ENCODE results near the gene SMPD1. TPM values are rescaled to one million over a fixed set of nuclear protein-coding genes. Genes with fewer than 3 reads are reported as not detected.

SMPD1 gene
- total RNA-seq, 1 donor from 2014 or later, result 27.1 TPM

- Mint-ChIP-seq H3K27me3 (ENCODE audit: low read depth) (no peaks in the 10 kb centered on the region), H3K4me3 (no peak overlapping the region), H3K9me3 (no peaks in the 10 kb centered on the region), H3K4me1 (peaks cover 5% of the 10 kb centered on the region), H3K27ac (no peak overlapping the region), H3K36me3 (no peaks in the 10 kb centered on the region)
- no peak for DNase-seq (ENCODE audit: low spot score in 2 of 2, unreplicated experiment in 2 of 2)
- TF ChIP-seq CTCF (IDR thresholded peaks at IDR 0.05; ENCODE audit: unreplicated experiment), result no peak
Measured at GRCh38 chr11:6433998-6434660, 43.9 kb downstream of the SMPD1 start.

DNA sequence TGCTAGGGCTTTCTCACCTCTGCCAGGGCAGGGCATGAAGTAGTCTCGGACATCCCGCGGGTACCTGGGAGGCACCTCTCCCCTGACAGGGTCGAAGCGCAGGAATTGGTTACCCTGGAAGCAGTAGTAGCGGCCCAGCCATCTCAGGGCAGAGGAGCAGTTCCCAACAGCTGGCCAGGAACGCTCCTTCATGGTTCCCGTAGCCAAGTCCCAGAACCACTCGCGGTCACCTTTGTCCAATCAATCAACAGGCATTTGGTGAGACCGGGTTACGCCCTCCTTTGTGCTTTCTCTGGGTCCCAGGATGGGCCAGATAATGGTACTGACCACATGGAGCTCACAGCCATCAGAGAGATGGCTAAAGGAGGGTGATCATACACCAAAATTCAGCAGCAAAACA, 47.1 kb downstream of the SMPD1 start:
- no peaks in the 10 kb centered on the region for H3K9me3 Mint-ChIP-seq
- H3K27me3 Mint-ChIP-seq (ENCODE audit: low read depth), result no peaks in the 10 kb centered on the region
- H3K4me1 Mint-ChIP-seq, result peaks cover 2% of the 10 kb centered on the region
- DNase-seq (ENCODE audit: low spot score in 2 of 2, unreplicated experiment in 2 of 2), result no peak
- no peaks in the 10 kb centered on the region for H3K36me3 Mint-ChIP-seq
- TF ChIP-seq CTCF (IDR thresholded peaks at IDR 0.05; ENCODE audit: unreplicated experiment), result no peak
- H3K27ac Mint-ChIP-seq, result no peak overlapping the region
- no peak overlapping the region for H3K4me3 Mint-ChIP-seq

GRCh38 chr11:6437993-6438392, 47.7 kb downstream of the SMPD1 start:
- Mint-ChIP-seq H3K4me1 (peaks cover 2% of the 10 kb centered on the region), H3K4me3 (no peak overlapping the region), H3K27ac (no peak overlapping the region), H3K27me3 (ENCODE audit: low read depth) (no peaks in the 10 kb centered on the region), H3K9me3 (no peaks in the 10 kb centered on the region), H3K36me3 (no peaks in the 10 kb centered on the region)
- TF ChIP-seq CTCF (IDR thresholded peaks at IDR 0.05; ENCODE audit: unreplicated experiment), result no peak
- no peak for DNase-seq (ENCODE audit: low spot score in 2 of 2, unreplicated experiment in 2 of 2)

DNA sequence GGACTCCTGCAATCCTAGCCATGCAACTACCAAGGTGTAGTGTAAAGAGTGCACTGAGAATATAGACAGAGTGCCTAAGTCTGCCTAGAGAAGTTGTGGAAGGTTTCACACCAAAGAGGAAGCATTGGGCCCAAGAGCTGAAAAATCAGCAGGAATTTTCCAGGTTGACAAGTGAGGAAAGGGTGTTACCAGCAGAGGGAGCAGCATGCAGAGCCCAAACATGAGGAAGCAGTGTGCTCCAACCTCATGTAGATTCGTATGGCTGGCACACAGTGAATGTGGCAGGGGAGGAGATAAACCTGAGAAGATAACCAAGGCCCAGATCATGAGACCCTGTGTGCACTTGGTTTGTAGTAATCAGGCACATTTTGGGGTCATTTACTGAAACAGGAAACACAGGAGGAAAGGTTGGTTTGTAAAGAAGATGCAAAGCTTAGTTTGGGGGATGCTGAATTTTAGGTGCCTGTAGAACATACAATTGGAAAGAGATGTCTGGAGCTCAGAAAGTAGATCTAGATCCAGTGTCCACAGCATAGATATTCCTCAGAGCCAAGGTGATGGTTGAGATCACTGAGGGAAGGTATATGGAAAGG, 48.8 kb downstream of the SMPD1 start:
- no peak overlapping the region for H3K27ac Mint-ChIP-seq
- no peak overlapping the region for H3K4me3 Mint-ChIP-seq
- peaks cover 2% of the 10 kb centered on the region for H3K4me1 Mint-ChIP-seq
- no peaks in the 10 kb centered on the region for H3K27me3 Mint-ChIP-seq (ENCODE audit: low read depth)
- no peak for DNase-seq (ENCODE audit: low spot score in 2 of 2, unreplicated experiment in 2 of 2)
- no peaks in the 10 kb centered on the region for H3K36me3 Mint-ChIP-seq
- TF ChIP-seq CTCF (IDR thresholded peaks at IDR 0.05; ENCODE audit: unreplicated experiment), result peak; percentile 43
- H3K9me3 Mint-ChIP-seq, result no peaks in the 10 kb centered on the region

DNA sequence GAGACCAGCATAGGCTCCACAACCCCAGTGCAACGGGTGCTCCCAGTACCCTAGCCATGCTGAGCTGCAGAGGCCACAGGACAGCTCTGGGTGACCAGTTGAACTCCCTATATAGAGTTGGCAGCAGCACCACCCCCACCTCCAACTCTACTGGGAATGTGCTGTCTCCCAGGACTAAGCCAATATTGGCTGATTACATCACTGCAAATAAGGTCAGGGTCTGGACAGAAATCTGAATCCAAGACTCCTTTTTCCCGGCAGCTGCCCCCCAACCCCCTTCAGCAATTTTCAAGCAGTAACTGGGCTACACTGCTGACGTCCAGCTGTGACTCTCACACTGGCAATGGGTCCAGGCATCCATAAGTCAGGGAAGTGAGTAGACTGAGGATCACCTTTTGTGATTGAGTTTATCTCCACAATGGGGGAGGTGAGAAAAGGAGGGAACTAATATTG, 50.7 kb downstream of the SMPD1 start, which contains the start of gene HPX:
TSS of gene HPX (minus strand) at position 82 of the 453 bp plus-strand sequence. CDS start at position 58, 24 bp downstream.
- H3K4me1 Mint-ChIP-seq, result peaks cover 2% of the 10 kb centered on the region
- H3K4me3 Mint-ChIP-seq, result no peak within 1 kb of the TSS
- no peaks in the 10 kb centered on the region for H3K36me3 Mint-ChIP-seq
- TF ChIP-seq CTCF (IDR thresholded peaks at IDR 0.05; ENCODE audit: unreplicated experiment), result no peak
- no peaks in the 10 kb centered on the region for H3K27me3 Mint-ChIP-seq (ENCODE audit: low read depth)
- DNase-seq (ENCODE audit: low spot score in 2 of 2, unreplicated experiment in 2 of 2), result no peak
- no peaks in the 10 kb centered on the region for H3K9me3 Mint-ChIP-seq
- no peak within 1 kb of the TSS for H3K27ac Mint-ChIP-seq

All from mesothelial cell of epicardium (in vitro differentiated cells).